Right cardiac atrium (tissue), 5 donors: ENCODE results near the gene PROCR. TPM values are rescaled to one million over a fixed set of nuclear protein-coding genes. Genes with fewer than 3 reads are reported as not detected.
"Not testable (repeated sequence)": the region's sequence is repeated elsewhere in the genome, so short reads cannot be mapped to it uniquely, and the experiment has no call there.

Source experiments
- ATAC-seq, 2 donors: fragments of 200-7000 bp; cut with Tn5 transposase; one replicate each; pipeline versions ENCODE4 v1.8.0 to v1.9.1; 2020; ENCODE audit warnings: moderate library complexity in 2 of 2, mild to moderate bottlenecking in 1 of 2
- DNase-seq, 3 donors: peaks; one replicate each; pipeline ENCODE4 v3.0.0-alpha.2; 2020
- H3K27ac ChIP-seq: one replicate; pipeline ENCODE4 v1.5.1; 2013; ENCODE audit warnings: mild to moderate bottlenecking, low read length, control low read depth, moderate library complexity
- H3K27me3 ChIP-seq: one replicate; pipeline ENCODE4 v1.6.1; 2013; ENCODE audit not compliant: control insufficient read depth, insufficient read depth
- H3K4me1 ChIP-seq: one replicate; pipeline ENCODE4 v1.6.1; 2013; ENCODE audit warnings: low read length; ENCODE audit not compliant: control insufficient read depth, insufficient read depth
- H3K4me3 ChIP-seq: one replicate; pipeline ENCODE4 v1.5.1; 2013; ENCODE audit warnings: low read length, control low read depth
- H3K9me3 ChIP-seq: one replicate; pipeline ENCODE4 v1.6.1; 2013; ENCODE audit warnings: low read length; ENCODE audit not compliant: control insufficient read depth
- WGBS: extraction: QIAGEN DNeasy Blood & Tissue Kit; methylation state at CpG from one replicate; pipeline ENCODE4 v1.1.7; 2013; 5-methylcytosine and 5-hydroxymethylcytosine counted together
- intact Hi-C, 4 donors: fragments of 100-400 bp; cut with DNase I; formaldehyde crosslinking; loops; one replicate each; pipeline versions ENCODE4 v1.11.0 to v1.14.0; 2022 to 2023
- polyA plus RNA-seq: library from polyadenylated mRNA; stranded (reverse); fragments of 200-250 nt; gene quantifications from one replicate; pipeline ENCODE4 v1.2.3, GENCODE V29; 2013
- total RNA-seq, 4 donors: library from RNA; stranded (reverse); fragmentation: NEBNext Ultra II Directional; extraction: Animal tissue kit (Norgen Biotek cat#: 25700); gene quantifications; one replicate each; pipeline ENCODE4 v1.2.1, GENCODE V29; 2021
- donor health status: healthy with polysubstance abuse.
- donor health status: DM: no; HTN: yes; CAD: no.
- donor health status: DM: no; HTN: no; CAD: no.
- donor health status: DM: no; HTN: yes; CAD: no; lungs with severe emphysema.
- donor health status: DM: yes; HTN: yes; CAD: no.

PROCR gene
- total and polyA plus RNA-seq, 5 donors = 12.9 to 43.7 (median 23.0) TPM

DNA sequence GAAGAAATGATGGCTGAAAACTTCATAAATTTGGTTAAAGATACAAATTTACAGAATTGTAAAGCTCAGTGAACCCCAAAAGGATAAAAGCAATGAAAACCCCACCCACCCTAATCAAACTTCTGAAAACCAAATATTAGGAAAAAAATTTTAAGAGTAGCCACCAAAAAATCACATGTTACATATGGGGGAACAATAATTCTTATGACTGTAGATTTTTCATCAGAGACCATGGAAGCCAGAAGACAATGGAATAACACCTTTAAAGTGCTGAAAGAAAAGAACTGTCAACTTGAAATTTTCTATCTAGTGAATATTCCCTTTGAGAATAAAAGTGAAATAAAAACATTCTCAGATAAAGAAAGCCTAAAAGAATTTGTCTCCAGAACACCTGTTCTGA is 24.4 kb downstream of the PROCR start:
- Histone ChIP-seq H3K4me1 (no peaks in the 10 kb centered on the region), H3K27ac (no peak overlapping the region), H3K4me3 (no peak overlapping the region), H3K9me3 (no peaks in the 10 kb centered on the region), H3K27me3 (no peaks in the 10 kb centered on the region)
- intact Hi-C loops = no loop called here
- no peak for ATAC-seq
- DNase-seq = no peak

- no peak overlapping the region for H3K27ac ChIP-seq
- ATAC-seq = peak in 1 of 2 donors; percentile 62
- H3K4me3 ChIP-seq = no peak overlapping the region
Observed at GRCh38 chr20:35199740-35200139, 27.9 kb downstream of the PROCR start.

GRCh38 chr20:35200267-35200666 is 28.4 kb downstream of the PROCR start:
- no peak for DNase-seq
- no peak overlapping the region for H3K4me3 ChIP-seq
- H3K4me1 ChIP-seq = no peaks in the 10 kb centered on the region
- intact Hi-C loops = loop anchor here in 2 of 4 donors (10.0 kb wide), 2 partner anchors 55 to 355 kb away; partner anchors contain the start of gene EDEM2 (in 1 of the 2)
- H3K27me3 ChIP-seq = no peaks in the 10 kb centered on the region
- no peak overlapping the region for H3K27ac ChIP-seq
- no peaks in the 10 kb centered on the region for H3K9me3 ChIP-seq
- ATAC-seq = peak in 1 of 2 donors; percentile 58
- WGBS = 88% methylated on average over 1 of the region's 1 CpG

More at GRCh38 chr20:35199740-35200139, 27.9 kb downstream of the PROCR start:
- DNase-seq = no peak
- intact Hi-C loops = loop anchor here in 2 of 4 donors (10.0 kb wide), 2 partner anchors 55 to 355 kb away; partner anchors contain the start of gene EDEM2 (in 1 of the 2)
- H3K4me1 ChIP-seq = no peaks in the 10 kb centered on the region
- H3K27me3 ChIP-seq = no peaks in the 10 kb centered on the region
- H3K9me3 ChIP-seq = no peaks in the 10 kb centered on the region

DNA sequence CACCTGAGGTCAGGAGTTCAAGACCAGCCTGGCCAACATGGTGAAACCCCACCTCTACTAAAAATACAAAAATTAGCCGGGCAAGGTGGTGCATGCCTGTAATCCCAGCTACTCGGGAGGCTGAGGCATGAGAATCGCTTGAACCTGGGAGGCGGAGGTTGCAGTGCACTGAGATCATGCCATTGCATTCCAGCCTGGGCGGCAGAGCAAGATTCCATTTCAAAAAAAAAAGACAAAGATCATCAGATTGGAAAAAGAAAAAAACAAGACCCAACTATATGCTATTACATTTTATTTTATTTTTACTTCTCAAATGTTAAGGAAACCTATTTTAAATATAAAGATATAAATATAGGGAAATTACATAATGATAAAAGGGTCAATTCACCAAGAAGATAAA is 29.6 kb downstream of the PROCR start:
- H3K27me3 ChIP-seq, H3K9me3 ChIP-seq, ATAC-seq, DNase-seq, H3K4me3 ChIP-seq, H3K27ac ChIP-seq, H3K4me1 ChIP-seq: not testable (repeated sequence)
- WGBS = 95% methylated on average over 5 of the region's 5 CpGs
- intact Hi-C loops = loop anchor here in 2 of 4 donors (10.0 kb wide), 2 partner anchors 57 to 357 kb away; partner anchors contain the start of gene EDEM2 (in 1 of the 2)

- Histone ChIP-seq H3K9me3 (no peaks in the 10 kb centered on the region), H3K4me1 (peaks cover 2% of the 10 kb centered on the region), H3K27me3 (no peaks in the 10 kb centered on the region), H3K27ac (no peak overlapping the region), H3K4me3 (no peak overlapping the region)
- WGBS = 96% methylated on average over 1 of the region's 1 CpG
- intact Hi-C loops = loop anchor here (5.0 to 10.0 kb wide), 5 partner anchors 60 to 362 kb away; partner anchors contain the start of genes EDEM2 (in 3 of the 4) and TRPC4AP (in 1 of the 4)
- DNase-seq = no peak
- no peak for ATAC-seq
Observed at GRCh38 chr20:35206802-35207201, 34.9 kb downstream of the PROCR start.

GRCh38 chr20:35207950-35208611 is 36.2 kb downstream of the PROCR start:
- ATAC-seq = peak; percentile 95
- Histone ChIP-seq H3K4me1 (peaks cover 2% of the 10 kb centered on the region), H3K9me3 (no peaks in the 10 kb centered on the region), H3K4me3 (peak overlapping the region; percentile 7), H3K27me3 (no peaks in the 10 kb centered on the region), H3K27ac (peak overlapping the region; percentile 70)
- WGBS = 12% methylated on average over 8 of the region's 8 CpGs
- peak; percentile 82 to 89 (median 83) for DNase-seq
- intact Hi-C loops = loop anchor here (2.0 to 10.0 kb wide), 6 partner anchors 61 to 363 kb away; partner anchors contain the start of genes EDEM2 (in 3 of the 4) and TRPC4AP (in 1 of the 4)

DNA sequence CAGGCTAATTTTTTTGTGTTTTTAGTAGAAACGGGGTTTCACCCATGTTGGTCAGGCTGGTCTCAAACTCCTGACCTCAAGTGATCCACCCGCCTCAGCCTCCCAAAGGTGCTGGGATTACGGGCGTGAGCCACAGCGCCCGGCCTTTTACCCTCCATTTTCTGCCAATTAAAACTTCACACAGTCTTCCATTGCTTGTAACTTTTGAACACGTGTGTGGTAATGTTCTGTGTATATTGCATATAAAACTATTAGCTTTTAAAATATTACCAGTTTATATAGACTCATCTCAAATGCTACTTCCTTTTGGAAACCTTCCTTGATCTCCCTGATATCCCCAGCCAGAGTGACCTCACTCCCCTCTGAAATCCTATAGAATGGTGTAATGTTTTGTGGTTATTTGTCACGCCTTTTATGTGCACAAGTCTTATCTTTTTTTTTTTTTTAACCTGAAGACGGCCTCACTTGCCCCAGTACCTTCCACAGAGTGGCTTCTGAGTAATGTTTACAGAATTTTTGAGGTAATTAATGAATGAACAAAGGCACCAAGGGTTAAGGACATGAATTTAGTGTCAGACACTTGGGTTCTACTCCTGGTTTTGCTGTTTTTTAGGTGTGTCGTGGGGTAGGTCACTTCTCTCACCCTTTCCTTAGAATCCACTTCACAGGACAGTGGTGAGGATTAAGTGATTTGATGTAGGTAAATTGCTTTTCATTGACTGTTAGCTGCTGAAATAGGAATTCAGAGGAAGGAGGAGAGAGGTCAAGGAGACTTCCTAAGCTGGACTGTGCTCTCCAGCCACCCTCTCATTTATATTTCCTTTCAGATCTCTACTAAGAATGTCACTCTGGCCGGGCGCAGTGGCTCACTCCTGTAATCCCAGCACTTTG is 43.4 kb downstream of the PROCR start:
- no peak for DNase-seq
- ATAC-seq = no peak
- intact Hi-C loops = no loop called here
- Histone ChIP-seq H3K27me3 (no peaks in the 10 kb centered on the region), H3K27ac (no peak overlapping the region), H3K4me1 (no peaks in the 10 kb centered on the region), H3K9me3 (no peaks in the 10 kb centered on the region), H3K4me3 (no peak overlapping the region)
- WGBS = 91% methylated on average over 12 of the region's 12 CpGs

DNA sequence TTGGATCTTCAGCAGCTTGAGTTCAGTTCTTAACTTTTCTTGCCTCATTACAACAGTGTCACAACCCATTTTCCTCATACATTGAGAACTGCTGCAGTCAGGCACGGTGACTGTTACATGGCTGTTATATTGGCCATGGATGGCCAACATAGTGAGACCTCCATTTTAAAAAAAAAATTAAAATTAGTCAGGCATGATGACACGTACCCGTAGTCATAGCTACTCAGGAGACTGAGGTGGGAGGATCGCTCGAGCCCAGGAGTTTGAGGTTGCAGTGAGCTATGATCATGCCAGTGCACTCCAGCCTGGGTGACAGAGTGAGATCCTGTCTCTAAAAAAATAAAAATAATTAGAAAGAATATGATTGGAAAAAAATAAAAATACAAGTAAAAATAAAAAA is 44.7 kb downstream of the PROCR start:
- no peak overlapping the region for H3K27ac ChIP-seq
- no peaks in the 10 kb centered on the region for H3K9me3 ChIP-seq
- ATAC-seq = no peak
- DNase-seq = no peak
- no peak overlapping the region for H3K4me3 ChIP-seq
- H3K27me3 ChIP-seq = no peaks in the 10 kb centered on the region
- intact Hi-C loops = no loop called here
- 93% methylated on average over 5 of the region's 5 CpGs for WGBS
- no peaks in the 10 kb centered on the region for H3K4me1 ChIP-seq

DNA sequence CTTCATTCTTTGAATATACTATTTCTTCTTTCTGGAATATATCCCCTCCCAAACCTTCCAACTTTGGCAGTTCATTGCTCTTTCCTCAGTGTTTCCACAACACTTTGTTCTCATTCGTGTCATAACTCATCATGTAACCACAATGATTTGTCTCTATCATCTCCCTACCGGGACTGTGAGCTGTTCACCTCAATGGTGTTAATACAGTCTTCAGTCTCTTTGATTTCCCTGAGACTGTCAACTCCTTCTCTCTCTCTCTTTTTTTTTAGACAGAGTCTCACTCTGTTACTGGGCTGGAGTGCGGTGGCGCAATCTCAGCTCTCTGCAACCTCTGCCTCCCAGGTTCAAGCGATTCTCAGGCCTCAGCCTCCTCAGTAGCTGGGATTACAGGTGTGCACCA is 52.1 kb downstream of the PROCR start:
- ATAC-seq = no peak
- intact Hi-C loops = no loop called here
- WGBS = 95% methylated on average over 5 of the region's 5 CpGs
- no peak overlapping the region for H3K27ac ChIP-seq
- no peak overlapping the region for H3K4me3 ChIP-seq
- no peaks in the 10 kb centered on the region for H3K27me3 ChIP-seq
- no peak for DNase-seq
- peaks cover 6% of the 10 kb centered on the region for H3K4me1 ChIP-seq
- H3K9me3 ChIP-seq = no peaks in the 10 kb centered on the region

- Histone ChIP-seq H3K27me3 (no peaks in the 10 kb centered on the region), H3K4me3 (no peak overlapping the region), H3K4me1 (peaks cover 6% of the 10 kb centered on the region), H3K9me3 (no peaks in the 10 kb centered on the region), H3K27ac (no peak overlapping the region)
- ATAC-seq = no peak
- no peak for DNase-seq
- 93% methylated on average over 5 of the region's 5 CpGs for WGBS
- intact Hi-C loops = no loop called here
Observed at GRCh38 chr20:35224536-35224935, 52.7 kb downstream of the PROCR start.
